Measurements from ENCODE around the gene CHST3.

DNA sequence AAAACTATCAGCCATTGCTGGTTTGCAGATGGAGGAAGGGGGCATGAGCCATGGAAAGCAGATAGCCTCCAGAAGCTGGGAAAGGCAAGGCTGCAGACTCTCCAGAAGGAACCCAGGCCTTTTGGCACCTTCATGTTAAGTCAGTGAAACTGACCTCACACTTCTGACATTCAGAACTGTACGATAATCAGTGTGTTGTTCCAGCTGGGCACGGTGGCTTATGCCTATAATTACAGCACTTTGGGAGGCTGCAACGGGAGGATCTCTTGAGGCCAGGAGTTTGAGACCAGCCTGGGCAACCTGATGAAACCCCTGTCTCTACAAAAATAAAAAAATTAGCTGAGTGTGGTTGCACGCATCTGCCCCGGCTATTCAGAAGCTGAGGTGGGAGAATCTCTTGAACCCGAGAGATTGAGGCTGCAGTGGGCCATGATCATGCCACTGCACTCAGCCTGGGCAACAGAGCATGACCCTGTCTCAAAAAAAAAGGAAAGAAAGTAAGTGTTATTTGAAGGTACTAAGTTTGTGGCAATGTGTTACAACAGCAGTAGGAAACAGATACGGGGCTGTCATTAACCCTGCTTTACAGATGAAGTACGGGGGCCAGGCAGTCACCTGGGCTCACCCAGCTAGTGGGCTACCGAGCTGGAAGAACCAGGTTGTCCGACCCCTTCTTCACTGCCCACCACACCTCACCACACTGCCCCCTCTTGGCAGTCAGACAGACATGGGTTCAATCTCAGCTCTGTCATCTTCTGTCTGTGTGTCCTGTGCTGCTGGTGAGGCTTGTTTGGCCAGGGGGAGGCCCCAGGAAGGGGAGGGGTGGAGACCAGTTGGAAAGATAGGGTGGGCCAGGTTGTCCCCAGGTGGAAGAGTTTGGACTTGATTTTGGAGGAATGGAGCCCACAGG lies 18.3 kb downstream of the CHST3 start:
- TF ChIP-seq EP300 (IDR thresholded peaks at IDR 0.05; ENCODE audit: borderline replicate concordance) (no peak), NFIC (IDR thresholded peaks at IDR 0.05) (no peak), TAF1 (IDR thresholded peaks at IDR 0.05; ENCODE audit: low read depth) (no peak), TEAD4 (IDR thresholded peaks at IDR 0.05) (no peak), CREB1 (IDR thresholded peaks at IDR 0.05; ENCODE audit: low read depth) (no peak), RAD21 (IDR thresholded peaks at IDR 0.05; ENCODE audit: low read depth) (no peak), CEBPB (IDR thresholded peaks at IDR 0.05) (no peak), EGR1 (IDR thresholded peaks at IDR 0.05) (no peak), TCF12 (IDR thresholded peaks at IDR 0.05; ENCODE audit: low read depth) (no peak)
- TF ChIP-seq, protein P1, sequence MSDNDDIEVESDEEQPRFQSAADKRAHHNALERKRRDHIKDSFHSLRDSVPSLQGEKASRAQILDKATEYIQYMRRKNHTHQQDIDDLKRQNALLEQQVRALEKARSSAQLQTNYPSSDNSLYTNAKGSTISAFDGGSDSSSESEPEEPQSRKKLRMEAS (IDR thresholded peaks at IDR 0.05), result no peak
- TF ChIP-seq, protein P2, sequence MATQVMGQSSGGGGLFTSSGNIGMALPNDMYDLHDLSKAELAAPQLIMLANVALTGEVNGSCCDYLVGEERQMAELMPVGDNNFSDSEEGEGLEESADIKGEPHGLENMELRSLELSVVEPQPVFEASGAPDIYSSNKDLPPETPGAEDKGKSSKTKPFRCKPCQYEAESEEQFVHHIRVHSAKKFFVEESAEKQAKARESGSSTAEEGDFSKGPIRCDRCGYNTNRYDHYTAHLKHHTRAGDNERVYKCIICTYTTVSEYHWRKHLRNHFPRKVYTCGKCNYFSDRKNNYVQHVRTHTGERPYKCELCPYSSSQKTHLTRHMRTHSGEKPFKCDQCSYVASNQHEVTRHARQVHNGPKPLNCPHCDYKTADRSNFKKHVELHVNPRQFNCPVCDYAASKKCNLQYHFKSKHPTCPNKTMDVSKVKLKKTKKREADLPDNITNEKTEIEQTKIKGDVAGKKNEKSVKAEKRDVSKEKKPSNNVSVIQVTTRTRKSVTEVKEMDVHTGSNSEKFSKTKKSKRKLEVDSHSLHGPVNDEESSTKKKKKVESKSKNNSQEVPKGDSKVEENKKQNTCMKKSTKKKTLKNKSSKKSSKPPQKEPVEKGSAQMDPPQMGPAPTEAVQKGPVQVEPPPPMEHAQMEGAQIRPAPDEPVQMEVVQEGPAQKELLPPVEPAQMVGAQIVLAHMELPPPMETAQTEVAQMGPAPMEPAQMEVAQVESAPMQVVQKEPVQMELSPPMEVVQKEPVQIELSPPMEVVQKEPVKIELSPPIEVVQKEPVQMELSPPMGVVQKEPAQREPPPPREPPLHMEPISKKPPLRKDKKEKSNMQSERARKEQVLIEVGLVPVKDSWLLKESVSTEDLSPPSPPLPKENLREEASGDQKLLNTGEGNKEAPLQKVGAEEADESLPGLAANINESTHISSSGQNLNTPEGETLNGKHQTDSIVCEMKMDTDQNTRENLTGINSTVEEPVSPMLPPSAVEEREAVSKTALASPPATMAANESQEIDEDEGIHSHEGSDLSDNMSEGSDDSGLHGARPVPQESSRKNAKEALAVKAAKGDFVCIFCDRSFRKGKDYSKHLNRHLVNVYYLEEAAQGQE (IDR thresholded peaks at IDR 0.05; ENCODE audit: low read depth), result no peak
- TF ChIP-seq, protein P3, sequence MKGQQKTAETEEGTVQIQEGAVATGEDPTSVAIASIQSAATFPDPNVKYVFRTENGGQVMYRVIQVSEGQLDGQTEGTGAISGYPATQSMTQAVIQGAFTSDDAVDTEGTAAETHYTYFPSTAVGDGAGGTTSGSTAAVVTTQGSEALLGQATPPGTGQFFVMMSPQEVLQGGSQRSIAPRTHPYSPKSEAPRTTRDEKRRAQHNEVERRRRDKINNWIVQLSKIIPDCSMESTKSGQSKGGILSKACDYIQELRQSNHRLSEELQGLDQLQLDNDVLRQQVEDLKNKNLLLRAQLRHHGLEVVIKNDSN (IDR thresholded peaks at IDR 0.05), result no peak
